ENCODE measurements around the gene CALML4.

DNA sequence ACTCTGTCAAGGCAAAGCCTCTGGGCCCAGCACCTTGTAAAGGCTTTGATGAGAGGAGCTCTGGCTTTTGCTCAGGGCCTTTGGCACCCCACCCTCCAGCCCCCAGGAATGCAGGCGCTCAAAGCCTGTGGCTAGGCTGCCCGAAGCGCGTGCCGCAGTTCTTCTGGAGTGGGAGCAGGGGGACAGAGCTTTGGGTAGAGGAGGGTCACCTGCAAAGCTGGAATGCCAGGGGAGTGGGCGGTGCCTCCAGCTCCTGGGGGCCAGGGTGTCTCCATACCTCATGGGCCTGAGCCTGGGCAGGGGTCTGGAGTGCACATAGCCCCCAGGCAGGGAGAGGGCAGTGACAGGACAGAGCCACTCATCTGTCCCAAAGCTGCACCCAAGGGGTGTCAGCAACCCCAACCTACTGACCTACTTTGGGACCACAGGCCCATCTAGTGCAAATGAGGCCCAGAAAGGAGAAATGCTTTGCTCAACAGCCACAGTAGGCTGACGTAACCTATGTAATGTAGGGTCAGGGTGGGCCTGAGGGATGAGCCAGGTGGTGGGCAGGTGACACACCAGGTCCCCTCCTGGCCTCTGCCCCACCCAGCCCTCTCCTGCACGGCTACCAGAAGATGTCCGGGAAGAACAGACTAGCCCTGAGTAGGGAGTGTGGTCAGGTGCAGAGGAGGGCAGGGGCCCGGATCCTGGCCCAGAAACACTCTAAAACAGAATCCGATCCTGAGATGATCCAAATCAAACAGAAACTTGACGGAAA lies 2.2 kb upstream of the CALML4 start:
- TF ChIP-seq, protein P1, sequence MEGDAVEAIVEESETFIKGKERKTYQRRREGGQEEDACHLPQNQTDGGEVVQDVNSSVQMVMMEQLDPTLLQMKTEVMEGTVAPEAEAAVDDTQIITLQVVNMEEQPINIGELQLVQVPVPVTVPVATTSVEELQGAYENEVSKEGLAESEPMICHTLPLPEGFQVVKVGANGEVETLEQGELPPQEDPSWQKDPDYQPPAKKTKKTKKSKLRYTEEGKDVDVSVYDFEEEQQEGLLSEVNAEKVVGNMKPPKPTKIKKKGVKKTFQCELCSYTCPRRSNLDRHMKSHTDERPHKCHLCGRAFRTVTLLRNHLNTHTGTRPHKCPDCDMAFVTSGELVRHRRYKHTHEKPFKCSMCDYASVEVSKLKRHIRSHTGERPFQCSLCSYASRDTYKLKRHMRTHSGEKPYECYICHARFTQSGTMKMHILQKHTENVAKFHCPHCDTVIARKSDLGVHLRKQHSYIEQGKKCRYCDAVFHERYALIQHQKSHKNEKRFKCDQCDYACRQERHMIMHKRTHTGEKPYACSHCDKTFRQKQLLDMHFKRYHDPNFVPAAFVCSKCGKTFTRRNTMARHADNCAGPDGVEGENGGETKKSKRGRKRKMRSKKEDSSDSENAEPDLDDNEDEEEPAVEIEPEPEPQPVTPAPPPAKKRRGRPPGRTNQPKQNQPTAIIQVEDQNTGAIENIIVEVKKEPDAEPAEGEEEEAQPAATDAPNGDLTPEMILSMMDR (IDR thresholded peaks at IDR 0.05) = no peak
- no peak for TF ChIP-seq POLR2A (IDR thresholded peaks at IDR 0.05)

All from lower leg skin (tissue), 3 donors.